Stimulated activated CD4-positive, alpha-beta T cell treated with anti-CD3 and anti-CD28 coated beads, TNF-alpha, amount 100 ng/mL, for 48 hours (primary cell): ENCODE results near the gene TMEM87B.
"Not testable (repeated sequence)": the region's sequence is repeated elsewhere in the genome, so short reads cannot be mapped to it uniquely, and the experiment has no call there.

ENCODE experiments used
- DNase-seq, 3 donors: peaks; one replicate each; pipeline ENCODE4 v3.0.0-alpha.2; 2020; ENCODE audit warnings: low read depth in 3 of 3

The TMEM87B gene

DNA sequence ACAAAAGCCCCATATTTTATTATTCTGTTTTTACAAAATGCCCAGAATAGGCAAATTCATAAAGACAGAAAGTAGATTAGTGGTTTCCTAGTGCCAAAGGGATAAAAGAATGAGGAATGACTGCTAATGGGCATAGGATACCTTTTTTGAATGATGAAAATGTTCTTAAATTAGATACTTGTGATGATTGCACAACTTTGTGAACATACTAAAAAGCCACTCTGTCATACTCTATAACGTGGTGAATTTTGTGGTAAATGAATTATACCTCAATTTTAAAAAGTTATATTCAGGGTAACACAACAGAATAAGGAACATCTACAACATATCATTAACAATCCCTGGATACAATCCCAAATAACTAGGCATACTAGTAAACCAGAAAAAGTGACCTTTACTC lies 74.0 kb downstream of the TMEM87B start:
- DNase-seq = no peak

- no peak for DNase-seq
These were observed 78.3 kb downstream of the TMEM87B start for GRCh38 chr2:112133344-112133743.

DNA sequence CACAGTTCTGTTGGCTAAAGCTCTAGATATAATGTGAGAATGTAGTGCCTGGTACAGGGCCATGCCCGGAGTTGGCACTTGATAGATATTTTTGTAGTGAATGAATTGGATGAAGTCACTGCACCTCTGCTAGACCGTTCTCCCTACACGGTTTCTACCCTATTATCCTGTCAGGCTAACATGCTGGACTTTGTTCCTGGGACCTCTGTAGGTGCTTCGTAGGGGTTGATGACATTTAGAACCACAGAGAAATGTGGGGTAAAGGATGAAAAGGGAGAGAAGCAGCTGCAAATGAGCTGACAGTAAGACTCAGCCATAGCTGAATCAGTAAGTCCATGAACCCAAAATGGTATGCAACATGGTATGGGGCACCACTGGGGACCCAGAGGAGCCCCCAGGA lies 79.1 kb downstream of the TMEM87B start:
- DNase-seq = no peak

DNA sequence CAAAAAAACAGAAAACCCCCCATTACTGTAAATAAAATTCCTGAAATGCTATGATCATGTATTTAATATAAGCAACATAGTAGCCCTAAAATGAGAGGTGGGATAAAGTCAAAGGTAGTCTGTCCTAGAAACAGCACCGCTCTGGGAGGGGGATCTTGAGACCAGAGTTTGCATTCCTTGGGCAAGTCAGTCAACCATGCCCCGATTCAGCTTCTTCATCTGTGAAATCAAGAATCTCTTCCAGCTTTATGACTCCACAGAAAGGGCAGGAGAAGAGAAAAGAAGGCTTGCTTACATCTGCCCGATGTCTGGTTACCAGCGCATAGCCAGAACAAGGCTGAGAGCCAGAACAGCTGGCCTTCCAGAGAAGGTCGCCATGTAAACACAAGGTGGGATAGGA lies 81.0 kb downstream of the TMEM87B start:
- DNase-seq = no peak

GRCh38 chr2:112137516-112138158 lies 82.6 kb downstream of the TMEM87B start:
- no peak for DNase-seq

- DNase-seq = no peak
These were observed 83.3 kb downstream of the TMEM87B start, which contains the start of gene FBLN7 for GRCh38 chr2:112138159-112139032. FBLN7 (plus strand) TSS chr2:112138385; CDS start chr2:112138656, 271 bp downstream.

GRCh38 chr2:112139033-112139614 lies 84.1 kb downstream of the TMEM87B start:
- DNase-seq = not testable (repeated sequence)

- DNase-seq = not testable (repeated sequence)
These were observed 84.7 kb downstream of the TMEM87B start for GRCh38 chr2:112139661-112140204.

DNA sequence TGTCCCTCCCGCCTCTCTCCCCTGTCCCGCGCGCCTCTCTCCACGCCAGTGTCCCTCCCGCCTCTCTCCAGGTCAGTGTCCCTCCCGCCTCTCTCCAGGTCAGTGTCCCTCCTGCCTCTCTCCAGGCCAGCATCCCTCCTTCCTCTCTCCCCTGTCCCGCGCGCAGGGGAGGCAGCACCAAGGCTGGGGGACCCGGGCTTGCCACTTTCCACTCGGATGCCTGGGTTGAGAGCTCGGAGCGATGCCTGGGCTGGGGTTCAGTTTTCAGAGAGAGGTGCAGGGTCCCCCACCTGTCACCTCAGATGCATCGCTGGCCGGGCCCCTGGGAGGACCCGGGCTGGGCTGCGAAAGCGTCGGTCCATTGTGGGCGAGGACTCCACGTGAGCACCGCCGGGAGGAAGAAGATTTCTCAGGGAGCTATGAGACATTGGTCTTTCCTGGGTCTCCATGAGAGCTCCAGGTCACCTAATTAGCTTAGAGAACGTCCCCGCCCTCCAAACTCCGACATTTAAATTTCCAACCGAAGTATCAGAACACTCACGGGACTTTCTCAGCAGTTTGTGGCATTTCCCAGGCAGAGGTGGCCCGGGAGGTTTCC lies 85.2 kb downstream of the TMEM87B start:
- DNase-seq = no peak

DNA sequence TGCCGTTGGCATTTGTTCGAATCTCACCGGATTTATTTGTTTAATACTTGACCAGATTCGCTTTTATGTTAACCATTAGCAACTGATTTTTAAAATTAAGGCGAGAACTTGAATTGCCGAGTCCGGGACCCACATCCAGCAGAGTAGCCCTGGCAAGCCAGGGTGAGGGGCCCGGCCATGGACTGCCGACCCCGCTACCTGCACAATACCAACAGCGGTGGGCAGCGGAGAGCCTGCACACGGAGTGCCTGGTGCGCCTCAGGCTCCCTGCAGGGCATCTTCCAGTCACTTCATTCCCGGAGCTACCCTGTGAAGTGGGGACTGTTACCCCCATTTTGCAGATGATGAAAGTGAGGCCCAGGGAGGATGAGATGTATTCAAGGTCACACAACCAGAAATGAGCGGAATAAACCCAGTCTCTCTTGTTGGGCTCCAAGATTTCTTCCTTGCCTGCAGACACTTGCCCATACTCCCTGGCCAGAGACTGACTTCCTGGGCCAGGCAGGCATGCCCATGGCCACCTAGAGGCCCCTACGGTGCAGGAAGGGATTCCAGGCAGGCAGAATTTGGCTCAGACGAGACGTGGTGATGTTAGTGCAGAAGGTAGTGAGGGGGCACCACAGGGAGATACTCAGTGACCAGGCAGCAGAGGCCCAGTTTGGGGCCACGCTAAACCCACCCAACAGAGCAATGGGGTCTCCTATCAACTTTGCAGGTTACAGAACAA lies 86.0 kb downstream of the TMEM87B start:
- no peak for DNase-seq

GRCh38 chr2:112141626-112142007 lies 86.5 kb downstream of the TMEM87B start:
- DNase-seq = no peak

GRCh38 chr2:112142525-112143078 lies 87.5 kb downstream of the TMEM87B start:
- no peak for DNase-seq

DNA sequence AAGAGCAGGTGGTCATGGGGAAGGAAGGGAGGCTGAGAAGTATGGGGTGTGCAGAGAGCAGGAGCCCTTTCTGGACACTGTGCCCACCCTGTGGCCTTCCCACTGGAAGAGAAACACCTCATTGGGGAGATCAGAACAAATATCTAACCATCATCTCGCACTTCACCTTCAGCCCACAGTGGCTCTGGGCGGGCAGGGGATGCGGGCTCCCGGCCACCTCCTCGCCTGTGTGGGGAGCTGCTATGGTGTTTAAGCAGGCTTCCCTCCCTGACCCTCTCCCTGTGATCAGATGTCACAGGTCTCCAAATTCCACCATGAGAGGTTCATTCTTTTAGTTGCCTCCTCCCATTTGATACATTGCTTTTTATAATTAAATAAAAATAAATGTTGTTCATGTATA lies 88.1 kb downstream of the TMEM87B start:
- DNase-seq = no peak

DNA sequence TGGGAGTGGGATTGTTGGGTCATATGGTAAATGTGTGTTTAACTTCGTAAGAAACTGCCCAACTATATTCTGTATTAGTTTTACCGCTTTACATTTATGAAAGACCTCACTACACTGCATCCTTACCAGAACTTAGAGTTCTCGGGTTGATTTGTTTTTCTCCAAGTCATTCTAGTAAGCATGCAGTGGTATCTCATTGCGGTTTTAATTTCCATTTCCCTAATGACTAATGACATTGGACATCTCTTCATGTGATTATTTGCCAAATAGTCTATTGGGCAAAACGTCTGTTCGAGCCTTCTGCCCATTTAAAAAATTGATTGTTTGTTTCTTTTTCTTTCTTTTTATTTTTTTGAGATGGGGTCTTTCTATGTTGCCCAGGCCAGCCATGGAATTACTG lies 89.9 kb downstream of the TMEM87B start:
- no peak for DNase-seq

GRCh38 chr2:112147382-112148168 lies 92.5 kb downstream of the TMEM87B start:
- DNase-seq = no peak

- no peak for DNase-seq
These were observed 93.4 kb downstream of the TMEM87B start for GRCh38 chr2:112148477-112148876.

DNA sequence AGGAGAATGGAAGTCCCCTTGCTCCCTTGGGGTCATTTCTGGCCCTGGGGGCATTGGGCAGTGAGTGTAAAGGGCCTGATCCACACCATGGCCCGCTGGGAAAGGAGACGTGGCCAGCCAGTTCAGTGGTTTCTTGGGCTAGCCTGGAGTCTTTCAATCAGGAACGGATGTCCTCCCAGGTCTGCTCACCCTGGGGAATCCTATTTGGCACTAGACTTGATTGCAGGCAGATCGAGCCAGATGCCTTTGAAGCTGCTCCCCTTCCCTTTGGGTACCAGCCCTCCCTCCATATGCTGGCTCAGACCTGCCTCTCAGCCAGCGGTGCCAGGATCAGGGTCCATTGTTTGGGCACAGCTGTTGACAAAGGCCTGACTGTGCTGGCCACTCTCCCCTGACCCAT lies 94.1 kb downstream of the TMEM87B start:
- no peak for DNase-seq

DNA sequence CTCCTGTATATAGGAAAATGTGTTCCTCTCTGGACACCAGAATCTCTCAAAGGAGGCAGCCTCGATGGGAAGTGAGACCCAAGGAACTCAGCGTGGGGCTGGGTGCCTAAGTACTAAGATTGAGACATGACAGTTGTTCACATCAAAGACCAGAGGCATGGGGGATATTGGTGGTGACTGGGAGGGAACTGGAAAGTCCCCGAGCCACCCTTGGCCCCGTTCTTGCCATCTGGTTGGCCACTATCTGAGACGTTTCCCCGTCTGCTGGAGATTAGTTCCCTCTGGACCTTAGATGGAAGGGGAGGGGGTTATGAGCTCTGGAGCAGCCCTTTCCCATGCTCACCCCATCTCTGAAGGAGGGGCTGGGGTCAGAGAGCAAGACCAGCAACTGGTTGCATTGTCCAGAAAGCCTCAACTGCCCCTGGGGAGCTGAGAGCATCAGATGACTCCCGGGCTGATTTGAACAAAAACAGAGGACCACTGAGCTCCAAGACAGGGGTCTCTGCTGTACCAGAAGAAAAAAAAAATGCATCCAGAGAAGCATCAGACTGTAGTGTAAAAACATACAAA lies 94.9 kb downstream of the TMEM87B start:
- DNase-seq = no peak

GRCh38 chr2:112150447-112150846 lies 95.4 kb downstream of the TMEM87B start:
- no peak for DNase-seq

DNA sequence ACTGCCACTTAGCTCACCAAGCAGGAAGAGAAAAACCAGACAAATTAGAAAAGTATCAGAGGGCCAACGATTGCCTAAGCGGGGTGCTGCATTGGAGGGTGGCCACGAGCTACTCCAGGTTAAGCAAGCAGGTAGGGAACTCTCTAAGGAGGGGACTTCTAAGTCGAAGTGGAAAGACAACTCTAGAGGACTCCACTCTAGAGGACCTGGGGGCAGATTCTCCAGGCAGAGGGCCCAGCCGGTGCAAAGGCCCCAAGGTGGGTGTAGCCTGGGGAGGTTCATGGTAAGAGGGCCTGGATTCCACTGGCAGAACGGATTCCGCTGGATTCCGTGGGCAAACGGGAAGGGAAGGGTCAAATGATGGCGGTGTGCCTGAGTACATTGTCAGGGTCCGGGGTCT lies 95.8 kb downstream of the TMEM87B start:
- DNase-seq = no peak
